Sigmoid colon (tissue), 4 donors: Measurements from ENCODE around the gene LYRM4.

Source experiments
- EP300 ChIP-seq, 4 donors: sonication (generic); formaldehyde crosslinking; IDR thresholded peaks; one replicate each; pipeline ENCODE4 v1.6.1; 2017; ENCODE audit warnings: antibody characterized with exemption in 4 of 4
- POLR2A ChIP-seq, 2 donors: fragments of 450-650 bp; IDR thresholded peaks; one replicate each; pipeline ENCODE4 v1.6.1; 2016; ENCODE audit warnings: antibody characterized with exemption in 2 of 2, mild to moderate bottlenecking in 2 of 2, moderate library complexity in 2 of 2
- TF ChIP-seq, protein P1 (sequence below), 4 experiments: fragments of 450-650 bp in 3 of 4; fragments of 200-600 bp in 1 of 4; IDR thresholded peaks; one replicate each; pipeline ENCODE4 v1.5.1; 2016 to 2019; ENCODE audit warnings: antibody characterized with exemption in 4 of 4, mild to moderate bottlenecking in 3 of 4, moderate library complexity in 2 of 4

DNA sequence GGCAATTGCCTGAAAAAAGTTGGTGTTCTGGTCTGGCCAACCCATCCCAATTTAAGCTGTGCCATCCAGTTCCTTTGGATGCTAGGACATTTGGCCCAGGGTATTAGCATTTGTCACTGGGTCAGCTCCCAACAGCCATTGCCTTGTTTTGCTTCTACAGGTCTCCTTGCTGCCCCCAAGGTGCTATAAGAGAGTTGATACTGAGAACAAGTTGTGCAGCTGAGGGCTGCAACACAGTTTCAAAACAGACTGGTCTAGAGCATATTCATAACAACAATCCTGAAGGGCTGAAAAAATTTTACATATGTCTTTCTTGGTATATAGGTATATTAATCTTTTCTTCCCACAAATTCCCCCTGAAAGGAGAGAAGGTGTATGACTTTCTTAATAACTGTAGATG is 61.0 kb downstream of the LYRM4 start:
- TF ChIP-seq EP300 (IDR thresholded peaks at IDR 0.05) (no peak), POLR2A (IDR thresholded peaks at IDR 0.05) (no peak)
- TF ChIP-seq, protein P1, sequence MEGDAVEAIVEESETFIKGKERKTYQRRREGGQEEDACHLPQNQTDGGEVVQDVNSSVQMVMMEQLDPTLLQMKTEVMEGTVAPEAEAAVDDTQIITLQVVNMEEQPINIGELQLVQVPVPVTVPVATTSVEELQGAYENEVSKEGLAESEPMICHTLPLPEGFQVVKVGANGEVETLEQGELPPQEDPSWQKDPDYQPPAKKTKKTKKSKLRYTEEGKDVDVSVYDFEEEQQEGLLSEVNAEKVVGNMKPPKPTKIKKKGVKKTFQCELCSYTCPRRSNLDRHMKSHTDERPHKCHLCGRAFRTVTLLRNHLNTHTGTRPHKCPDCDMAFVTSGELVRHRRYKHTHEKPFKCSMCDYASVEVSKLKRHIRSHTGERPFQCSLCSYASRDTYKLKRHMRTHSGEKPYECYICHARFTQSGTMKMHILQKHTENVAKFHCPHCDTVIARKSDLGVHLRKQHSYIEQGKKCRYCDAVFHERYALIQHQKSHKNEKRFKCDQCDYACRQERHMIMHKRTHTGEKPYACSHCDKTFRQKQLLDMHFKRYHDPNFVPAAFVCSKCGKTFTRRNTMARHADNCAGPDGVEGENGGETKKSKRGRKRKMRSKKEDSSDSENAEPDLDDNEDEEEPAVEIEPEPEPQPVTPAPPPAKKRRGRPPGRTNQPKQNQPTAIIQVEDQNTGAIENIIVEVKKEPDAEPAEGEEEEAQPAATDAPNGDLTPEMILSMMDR (IDR thresholded peaks at IDR 0.05), result no peak
